Measurements from ENCODE around the gene GPBP1. TPM values are rescaled to one million over a fixed set of nuclear protein-coding genes. Genes with fewer than 3 reads are reported as not detected.

Gene GPBP1
- total RNA-seq, 1 donor from 2014 or later, result 142 TPM

- Mint-ChIP-seq H3K27me3 (no peaks in the 10 kb centered on the region), H3K27ac (no peak overlapping the region), H3K36me3 (ENCODE audit: low read depth) (peaks cover 65% of the 10 kb centered on the region), H3K4me3 (no peak overlapping the region), H3K9me3 (peaks cover 4% of the 10 kb centered on the region), H3K4me1 (peaks cover 68% of the 10 kb centered on the region)
- DNase-seq (no peak), ATAC-seq (ENCODE audit: low read depth) (no peak)
- no peak for TF ChIP-seq CTCF (IDR thresholded peaks at IDR 0.05)
- ChIA-PET CTCF (no interaction called here), POLR2A (no interaction called here)
- intact Hi-C loops (cut with micrococcal nuclease), result no loop called here
These were observed 20.8 kb downstream of the GPBP1 start for GRCh38 chr5:57194653-57195052.

GRCh38 chr5:57195060-57195459, 21.2 kb downstream of the GPBP1 start:
- DNase-seq (no peak), ATAC-seq (ENCODE audit: low read depth) (no peak)
- no peaks in the 10 kb centered on the region for H3K27me3 Mint-ChIP-seq
- peaks cover 68% of the 10 kb centered on the region for H3K4me1 Mint-ChIP-seq
- intact Hi-C loops (cut with micrococcal nuclease), result no loop called here
- no peak for TF ChIP-seq CTCF (IDR thresholded peaks at IDR 0.05)
- H3K4me3 Mint-ChIP-seq, result no peak overlapping the region
- CTCF ChIA-PET, result no interaction called here
- H3K27ac Mint-ChIP-seq, result no peak overlapping the region
- peaks cover 4% of the 10 kb centered on the region for H3K9me3 Mint-ChIP-seq
- POLR2A ChIA-PET, result no interaction called here
- peaks cover 62% of the 10 kb centered on the region for H3K36me3 Mint-ChIP-seq (ENCODE audit: low read depth)

- ChIA-PET POLR2A (no interaction called here), CTCF (no interaction called here)
- peak overlapping the region; percentile 5 for H3K27ac Mint-ChIP-seq
- ATAC-seq (ENCODE audit: low read depth), result peak; percentile 28
- no peak for DNase-seq
- peaks cover 47% of the 10 kb centered on the region for H3K36me3 Mint-ChIP-seq (ENCODE audit: low read depth)
- no peaks in the 10 kb centered on the region for H3K9me3 Mint-ChIP-seq
- H3K4me1 Mint-ChIP-seq, result peaks cover 64% of the 10 kb centered on the region
- intact Hi-C loops (cut with micrococcal nuclease), result loop anchor here (2.0 kb wide), 1 partner anchor 15 kb away; no protein-coding TSS in a partner anchor
- peak overlapping the region; percentile 48 for H3K4me3 Mint-ChIP-seq
- no peak for TF ChIP-seq CTCF (IDR thresholded peaks at IDR 0.05)
- no peaks in the 10 kb centered on the region for H3K27me3 Mint-ChIP-seq
These were observed 26.0 kb downstream of the GPBP1 start for GRCh38 chr5:57199866-57200265.

GRCh38 chr5:57202811-57203210, 29.0 kb downstream of the GPBP1 start:
- ChIA-PET CTCF (no interaction called here), POLR2A (interaction anchor here (1.0 to 3.0 kb wide), 2 partner anchors 14 to 29 kb away, joined by 4 to 13 read pairs; partner anchors contain the start of gene GPBP1)
- no peak for ATAC-seq (ENCODE audit: low read depth)
- no peak for DNase-seq
- Mint-ChIP-seq H3K4me3 (no peak overlapping the region), H3K9me3 (no peaks in the 10 kb centered on the region), H3K27ac (no peak overlapping the region), H3K36me3 (ENCODE audit: low read depth) (peaks cover 42% of the 10 kb centered on the region), H3K4me1 (peaks cover 80% of the 10 kb centered on the region), H3K27me3 (no peaks in the 10 kb centered on the region)
- TF ChIP-seq CTCF (IDR thresholded peaks at IDR 0.05), result no peak
- intact Hi-C loops (cut with micrococcal nuclease), result no loop called here

GRCh38 chr5:57207007-57207653, 33.3 kb downstream of the GPBP1 start:
- ATAC-seq (ENCODE audit: low read depth) (no peak), DNase-seq (no peak)
- Mint-ChIP-seq H3K4me3 (peak overlapping the region; percentile 11), H3K27me3 (no peaks in the 10 kb centered on the region), H3K36me3 (ENCODE audit: low read depth) (peaks cover 44% of the 10 kb centered on the region), H3K4me1 (peaks cover 81% of the 10 kb centered on the region), H3K9me3 (no peaks in the 10 kb centered on the region), H3K27ac (peak overlapping the region; percentile 35)
- intact Hi-C loops (cut with micrococcal nuclease), result loop anchor here (5.0 kb wide), 1 partner anchor 35 kb away; the partner anchor contains the start of gene GPBP1
- CTCF ChIA-PET, result interaction anchor here (0.6 to 0.9 kb wide), 3 partner anchors 8 to 1712 kb away, joined by 3 read pairs; no protein-coding TSS in a partner anchor
- POLR2A ChIA-PET, result no interaction called here
- no peak for TF ChIP-seq CTCF (IDR thresholded peaks at IDR 0.05)
